NCI-H82 treated with DMSO at 0.1 percent for 48 hours (cell line): ENCODE data around the gene TCERG1.
A peak's percentile ranks its signal among the peaks of the same experiment; 100 is the strongest.

ENCODE experiments used
- DNase-seq: peaks from one replicate; lab custom pipeline; 2025; ENCODE audit not compliant: unreplicated experiment; lab: John Stamatoyannopoulos, UW

TCERG1 gene

GRCh38 chr5:146446861-146447733 lies at the start of gene TCERG1:
Gene TCERG1, plus strand, starts transcription at chr5:146447333. Its CDS starts 17 bp downstream, at chr5:146447350.
- DNase-seq: peak; percentile 98

- no peak for DNase-seq
These were observed 48.3 kb upstream of the TCERG1 start for GRCh38 chr5:146398826-146399225.

- DNase-seq: no peak
These were observed 47.7 kb upstream of the TCERG1 start for GRCh38 chr5:146399481-146399880.

GRCh38 chr5:146400201-146400600 lies 46.9 kb upstream of the TCERG1 start:
- DNase-seq: no peak

- DNase-seq: no peak
These were observed 46.1 kb upstream of the TCERG1 start for GRCh38 chr5:146401021-146401420.

- no peak for DNase-seq
These were observed 44.2 kb upstream of the TCERG1 start for GRCh38 chr5:146402949-146403348.

GRCh38 chr5:146409054-146409671 lies 38.0 kb upstream of the TCERG1 start:
- DNase-seq: no peak

GRCh38 chr5:146410272-146410671 lies 36.9 kb upstream of the TCERG1 start:
- DNase-seq: no peak

- DNase-seq: no peak
These were observed 27.4 kb upstream of the TCERG1 start for GRCh38 chr5:146419696-146420095.

- no peak for DNase-seq
These were observed 22.1 kb upstream of the TCERG1 start for GRCh38 chr5:146425023-146425422.

- DNase-seq: no peak
These were observed 20.8 kb upstream of the TCERG1 start for GRCh38 chr5:146426305-146426704.

GRCh38 chr5:146426853-146427618 lies 20.1 kb upstream of the TCERG1 start:
- DNase-seq: no peak

GRCh38 chr5:146427619-146427997 lies 19.5 kb upstream of the TCERG1 start:
- no peak for DNase-seq

- DNase-seq: no peak
These were observed 18.5 kb upstream of the TCERG1 start for GRCh38 chr5:146428658-146429057.

GRCh38 chr5:146440353-146440752 lies 6.8 kb upstream of the TCERG1 start:
- DNase-seq: no peak

GRCh38 chr5:146440870-146441495 lies 6.2 kb upstream of the TCERG1 start:
- no peak for DNase-seq

GRCh38 chr5:146441896-146442295 lies 5.2 kb upstream of the TCERG1 start:
- DNase-seq: no peak

- no peak for DNase-seq
These were observed 724 bp downstream of the TCERG1 start for GRCh38 chr5:146447734-146448380.

GRCh38 chr5:146448783-146449519 lies 1.8 kb downstream of the TCERG1 start:
- DNase-seq: no peak

- no peak for DNase-seq
These were observed 2.9 kb downstream of the TCERG1 start for GRCh38 chr5:146450002-146450401.
